Neural cell (in vitro differentiated cells): ENCODE measurements around the gene NRL. TPM values are rescaled to one million over a fixed set of nuclear protein-coding genes. Genes with fewer than 3 reads are reported as not detected.
A peak's percentile ranks its signal among the peaks of the same experiment; 100 is the strongest.

Experiments
- H2AFZ ChIP-seq: fragments of 200-600, 300-800 bp; sonication (generic), shearing (Covaris generic); 2 replicates; pipeline ENCODE4 v1.6.0; 2014; ENCODE audit warnings: low read depth, mild to moderate bottlenecking, antibody characterized with exemption, low read length, moderate library complexity
- H3F3A ChIP-seq: fragments of 200-600 bp; shearing (Covaris generic); 2 replicates; pipeline ENCODE4 v1.6.1; 2016; ENCODE audit warnings: mild to moderate bottlenecking, moderate library complexity, mixed read lengths, antibody characterized with exemption, low read length; ENCODE audit not compliant: insufficient read depth, poor library complexity, severe bottlenecking
- H3K27ac ChIP-seq: fragments of 200-600, 300-800 bp; sonication (generic), shearing (Covaris generic); 2 replicates; pipeline ENCODE4 v1.5.1; 2014; ENCODE audit warnings: mild to moderate bottlenecking, low read length, moderate library complexity
- H3K27me3 ChIP-seq: fragments of 300-800, 200-600 bp; sonication (generic), shearing (Covaris generic); 2 replicates; pipeline ENCODE4 v1.6.0; 2014; ENCODE audit warnings: mild to moderate bottlenecking, low read depth, low read length, moderate library complexity; ENCODE audit not compliant: insufficient read depth
- H3K36me3 ChIP-seq: fragments of 300-800, 200-600 bp; sonication (generic), shearing (Covaris generic); 2 replicates; pipeline ENCODE4 v1.5.1; 2014; ENCODE audit warnings: mild to moderate bottlenecking, antibody characterized with exemption, low read length, moderate library complexity; ENCODE audit not compliant: insufficient read depth
- H3K4me2 ChIP-seq: fragments of 300-800, 200-600 bp; sonication (generic), shearing (Covaris generic); 2 replicates; pipeline ENCODE4 v1.6.0; 2014; ENCODE audit warnings: mild to moderate bottlenecking, low read length
- H3K4me3 ChIP-seq: fragments of 300-800, 200-600 bp; sonication (generic), shearing (Covaris generic); 2 replicates; pipeline ENCODE4 v1.5.1; 2014; ENCODE audit warnings: mild to moderate bottlenecking, low read length, moderate library complexity
- H3K79me2 ChIP-seq: fragments of 200-600 bp; shearing (Covaris generic); replicated peaks from 2 replicates; pipeline ENCODE4 v1.6.0; 2014; ENCODE audit warnings: mild to moderate bottlenecking, low read length, moderate library complexity; ENCODE audit not compliant: insufficient read depth
- H3K9ac ChIP-seq: fragments of 300-800, 200-600 bp; sonication (generic), shearing (Covaris generic); 2 replicates; pipeline ENCODE4 v1.6.1; 2016; ENCODE audit warnings: mild to moderate bottlenecking, low read length, mixed read lengths
- H3K9me2 ChIP-seq: fragments of 200-600 bp; shearing (Covaris generic); 2 replicates; pipeline ENCODE4 v1.6.1; 2016; ENCODE audit warnings: mild to moderate bottlenecking, low read length, mixed read lengths; ENCODE audit not compliant: insufficient read depth
- H3K9me3 ChIP-seq: fragments of 200-600, 300-800 bp; sonication (generic), shearing (Covaris generic); 2 replicates; pipeline ENCODE4 v1.6.1; 2016; ENCODE audit warnings: mild to moderate bottlenecking, mixed run types, low read length, moderate library complexity, mixed read lengths
- H4K20me1 ChIP-seq: fragments of 200-600 bp; shearing (Covaris generic); 2 replicates; pipeline ENCODE4 v1.6.1; 2016; ENCODE audit warnings: mild to moderate bottlenecking, mixed run types; ENCODE audit not compliant: insufficient read depth
- EP300 ChIP-seq: fragments of 450-650 bp; conservative IDR thresholded peaks from 2 replicates; pipeline ENCODE4 v1.6.1; 2014; ENCODE audit warnings: antibody characterized with exemption, mild to moderate bottlenecking, moderate library complexity; ENCODE audit not compliant: poor library complexity, severe bottlenecking
- EZH2 ChIP-seq: fragments of 200-600, 300-800 bp; shearing (Covaris generic), sonication (generic); IDR thresholded peaks from 2 replicates; pipeline ENCODE4 v1.6.1; 2014; ENCODE audit warnings: antibody characterized with exemption, low read length, borderline replicate concordance, mild to moderate bottlenecking; ENCODE audit not compliant: insufficient read depth, poor library complexity, severe bottlenecking
- MXI1 ChIP-seq: fragments of 450-650 bp; conservative IDR thresholded peaks from 2 replicates; pipeline ENCODE4 v1.6.1; 2014; ENCODE audit warnings: antibody characterized with exemption, mild to moderate bottlenecking; ENCODE audit not compliant: poor library complexity, severe bottlenecking
- POLR2AphosphoS5 ChIP-seq: IDR thresholded peaks from 2 replicates; pipeline ENCODE4 v1.6.1; 2012
- RAD21 ChIP-seq: fragments of 450-650 bp; conservative IDR thresholded peaks from 2 replicates; pipeline ENCODE4 v1.6.1; 2014; ENCODE audit warnings: antibody characterized with exemption, mild to moderate bottlenecking, moderate library complexity
- SMC3 ChIP-seq: fragments of 450-650 bp; conservative IDR thresholded peaks from 2 replicates; pipeline ENCODE4 v1.6.1; 2014; ENCODE audit warnings: antibody characterized with exemption, mild to moderate bottlenecking, moderate library complexity; ENCODE audit not compliant: poor library complexity
- polyA plus RNA-seq: library from polyadenylated mRNA; depleted of rRNA; stranded (reverse); fragments of >200 nt; gene quantifications from 2 replicates; pipeline ENCODE4 v1.2.3, GENCODE V29; 2014
- TF ChIP-seq, protein P1 (sequence below): IDR thresholded peaks from 2 replicates; pipeline ENCODE4 v1.6.1; 2012; ENCODE audit warnings: borderline replicate concordance
- TF ChIP-seq, protein P2 (sequence below): fragments of 450-650 bp; IDR thresholded peaks from 2 replicates; pipeline ENCODE4 v1.5.1; 2014; ENCODE audit warnings: antibody characterized with exemption, mild to moderate bottlenecking, moderate library complexity; ENCODE audit not compliant: poor library complexity, severe bottlenecking

The NRL gene
- polyA plus RNA-seq, 1 donor from 2014 or later, result 9.5 TPM

DNA sequence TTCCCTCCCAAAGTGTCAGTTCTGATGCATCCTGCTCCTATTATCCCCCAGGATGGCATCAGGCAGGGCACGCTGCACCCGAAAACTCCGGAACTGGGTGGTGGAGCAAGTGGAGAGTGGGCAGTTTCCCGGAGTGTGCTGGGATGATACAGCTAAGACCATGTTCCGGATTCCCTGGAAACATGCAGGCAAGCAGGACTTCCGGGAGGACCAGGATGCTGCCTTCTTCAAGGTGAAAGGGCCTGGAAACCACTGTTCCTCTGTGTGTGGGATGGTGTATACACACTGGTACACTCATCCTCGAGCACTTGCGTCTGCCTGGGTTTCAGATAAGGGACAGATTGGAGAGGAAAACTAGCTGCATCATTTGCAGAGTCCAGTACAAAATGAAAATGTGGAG, 47.3 kb upstream of the NRL start (continued):
- TF ChIP-seq MXI1, result no peak

DNA sequence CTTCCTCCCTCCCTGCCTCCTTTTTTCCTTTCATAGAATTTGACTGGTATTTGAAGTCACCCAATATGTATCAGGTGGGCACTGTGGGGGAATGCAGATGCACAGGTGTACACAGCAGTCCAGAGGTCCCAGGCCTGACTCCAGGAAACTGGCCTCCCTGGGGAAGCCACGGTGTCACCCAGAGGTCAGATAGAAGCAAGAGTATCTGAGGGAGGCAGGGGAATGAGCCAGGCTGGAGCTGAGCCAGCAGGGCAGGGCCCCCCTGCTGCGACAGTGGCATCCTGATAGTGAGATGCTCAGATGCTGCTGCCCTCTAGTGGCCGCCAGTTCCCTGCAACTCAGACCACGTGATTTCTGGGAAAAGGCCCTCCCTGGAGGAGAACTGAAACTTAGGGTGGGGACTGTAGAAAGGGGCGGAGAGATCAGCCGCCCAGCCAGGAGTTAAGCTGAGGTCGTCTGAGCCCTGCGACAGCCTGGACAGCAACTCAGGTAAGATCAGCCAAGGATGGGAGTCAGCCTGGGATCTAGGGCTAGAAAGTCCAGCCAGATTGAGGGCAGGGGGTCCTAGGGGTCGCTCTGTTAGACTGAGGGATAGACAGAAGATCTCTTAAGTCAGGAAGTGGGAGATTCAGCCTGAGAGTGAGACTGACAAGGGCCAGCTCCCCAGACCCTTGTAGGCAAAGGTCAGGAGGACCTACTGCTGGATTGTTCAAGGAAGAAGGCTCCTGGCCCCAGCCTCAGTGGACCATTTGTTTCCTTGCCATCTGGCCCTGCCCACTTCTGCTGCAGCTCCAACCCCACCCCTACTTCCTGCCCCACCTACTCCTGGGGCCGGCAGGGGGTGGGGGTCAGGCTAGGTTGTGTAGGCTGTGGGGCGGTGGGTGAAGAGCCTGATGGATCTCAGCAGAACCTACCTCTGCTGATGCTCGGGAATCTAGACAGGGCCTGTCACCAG, 46.4 kb upstream of the NRL start, which contains the start of gene IRF9:
TSS of gene IRF9 (plus strand) at position 416 of the 955 bp plus-strand sequence. CDS start 880 bp downstream, outside the sequence.
- Histone ChIP-seq H3K36me3 (no peaks in the 10 kb centered on the region), H3K9ac (peak within 1 kb of the TSS; percentile 34)

DNA sequence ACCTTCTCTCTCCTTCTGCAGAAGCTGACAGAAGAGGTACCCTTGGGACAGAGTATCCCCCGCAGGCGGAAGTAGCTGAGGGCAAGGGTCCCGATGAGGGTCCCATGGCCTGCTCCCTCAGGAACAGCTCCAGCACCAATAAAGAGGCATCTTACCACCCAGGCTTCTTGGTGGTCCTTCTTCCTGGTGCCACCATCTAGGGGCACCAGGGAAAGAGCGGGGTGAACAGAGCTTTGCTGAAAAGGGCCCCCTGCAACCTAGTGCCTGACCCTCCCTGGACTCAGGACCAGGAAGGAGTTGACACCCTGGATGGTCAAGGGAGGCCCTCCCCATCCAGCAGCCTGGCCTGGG, 45.7 kb upstream of the NRL start:
- peak overlapping the region; percentile 34 for H3K9ac ChIP-seq
- no peaks in the 10 kb centered on the region for H3K9me2 ChIP-seq
- H3K27ac ChIP-seq, result no peak overlapping the region
- no peaks in the 10 kb centered on the region for H3K27me3 ChIP-seq
- H3K79me2 ChIP-seq, result no peaks in the 10 kb centered on the region
- H3K4me3 ChIP-seq, result no peak overlapping the region
- no peaks in the 10 kb centered on the region for H3K36me3 ChIP-seq
- H3K4me2 ChIP-seq, result no peak overlapping the region
- no peak overlapping the region for H2AFZ ChIP-seq
- H3K9me3 ChIP-seq, result no peaks in the 10 kb centered on the region
- H4K20me1 ChIP-seq, result no peaks in the 10 kb centered on the region
- TF ChIP-seq EZH2 (no peak), RAD21 (no peak)
- no peaks in the 10 kb centered on the region for H3F3A ChIP-seq

More for the DNA sequence above, 46.4 kb upstream of the NRL start, which contains the start of gene IRF9:
- no peak within 1 kb of the TSS for H3K27ac ChIP-seq
- no peaks in the 10 kb centered on the region for H4K20me1 ChIP-seq
- no peaks in the 10 kb centered on the region for H3K79me2 ChIP-seq
- H2AFZ ChIP-seq, result no peak within 1 kb of the TSS
- no peaks in the 10 kb centered on the region for H3K9me3 ChIP-seq
- H3K4me3 ChIP-seq, result no peak within 1 kb of the TSS
- no peaks in the 10 kb centered on the region for H3K27me3 ChIP-seq
- no peak within 1 kb of the TSS for H3K4me2 ChIP-seq
- TF ChIP-seq, protein P1, sequence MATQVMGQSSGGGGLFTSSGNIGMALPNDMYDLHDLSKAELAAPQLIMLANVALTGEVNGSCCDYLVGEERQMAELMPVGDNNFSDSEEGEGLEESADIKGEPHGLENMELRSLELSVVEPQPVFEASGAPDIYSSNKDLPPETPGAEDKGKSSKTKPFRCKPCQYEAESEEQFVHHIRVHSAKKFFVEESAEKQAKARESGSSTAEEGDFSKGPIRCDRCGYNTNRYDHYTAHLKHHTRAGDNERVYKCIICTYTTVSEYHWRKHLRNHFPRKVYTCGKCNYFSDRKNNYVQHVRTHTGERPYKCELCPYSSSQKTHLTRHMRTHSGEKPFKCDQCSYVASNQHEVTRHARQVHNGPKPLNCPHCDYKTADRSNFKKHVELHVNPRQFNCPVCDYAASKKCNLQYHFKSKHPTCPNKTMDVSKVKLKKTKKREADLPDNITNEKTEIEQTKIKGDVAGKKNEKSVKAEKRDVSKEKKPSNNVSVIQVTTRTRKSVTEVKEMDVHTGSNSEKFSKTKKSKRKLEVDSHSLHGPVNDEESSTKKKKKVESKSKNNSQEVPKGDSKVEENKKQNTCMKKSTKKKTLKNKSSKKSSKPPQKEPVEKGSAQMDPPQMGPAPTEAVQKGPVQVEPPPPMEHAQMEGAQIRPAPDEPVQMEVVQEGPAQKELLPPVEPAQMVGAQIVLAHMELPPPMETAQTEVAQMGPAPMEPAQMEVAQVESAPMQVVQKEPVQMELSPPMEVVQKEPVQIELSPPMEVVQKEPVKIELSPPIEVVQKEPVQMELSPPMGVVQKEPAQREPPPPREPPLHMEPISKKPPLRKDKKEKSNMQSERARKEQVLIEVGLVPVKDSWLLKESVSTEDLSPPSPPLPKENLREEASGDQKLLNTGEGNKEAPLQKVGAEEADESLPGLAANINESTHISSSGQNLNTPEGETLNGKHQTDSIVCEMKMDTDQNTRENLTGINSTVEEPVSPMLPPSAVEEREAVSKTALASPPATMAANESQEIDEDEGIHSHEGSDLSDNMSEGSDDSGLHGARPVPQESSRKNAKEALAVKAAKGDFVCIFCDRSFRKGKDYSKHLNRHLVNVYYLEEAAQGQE, result no peak
- TF ChIP-seq SMC3 (peak; percentile 92), RAD21 (peak; percentile 83), EP300 (peak; percentile 43), MXI1 (peak; percentile 53), POLR2AphosphoS5 (no peak)
- TF ChIP-seq, protein P2, sequence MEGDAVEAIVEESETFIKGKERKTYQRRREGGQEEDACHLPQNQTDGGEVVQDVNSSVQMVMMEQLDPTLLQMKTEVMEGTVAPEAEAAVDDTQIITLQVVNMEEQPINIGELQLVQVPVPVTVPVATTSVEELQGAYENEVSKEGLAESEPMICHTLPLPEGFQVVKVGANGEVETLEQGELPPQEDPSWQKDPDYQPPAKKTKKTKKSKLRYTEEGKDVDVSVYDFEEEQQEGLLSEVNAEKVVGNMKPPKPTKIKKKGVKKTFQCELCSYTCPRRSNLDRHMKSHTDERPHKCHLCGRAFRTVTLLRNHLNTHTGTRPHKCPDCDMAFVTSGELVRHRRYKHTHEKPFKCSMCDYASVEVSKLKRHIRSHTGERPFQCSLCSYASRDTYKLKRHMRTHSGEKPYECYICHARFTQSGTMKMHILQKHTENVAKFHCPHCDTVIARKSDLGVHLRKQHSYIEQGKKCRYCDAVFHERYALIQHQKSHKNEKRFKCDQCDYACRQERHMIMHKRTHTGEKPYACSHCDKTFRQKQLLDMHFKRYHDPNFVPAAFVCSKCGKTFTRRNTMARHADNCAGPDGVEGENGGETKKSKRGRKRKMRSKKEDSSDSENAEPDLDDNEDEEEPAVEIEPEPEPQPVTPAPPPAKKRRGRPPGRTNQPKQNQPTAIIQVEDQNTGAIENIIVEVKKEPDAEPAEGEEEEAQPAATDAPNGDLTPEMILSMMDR, result peak; percentile 97
- H3F3A ChIP-seq, result no peaks in the 10 kb centered on the region
- H3K9me2 ChIP-seq, result no peaks in the 10 kb centered on the region
